Esophagus squamous epithelium (tissue), 5 donors: Measurements from ENCODE around the gene FIBP. TPM values are rescaled to one million over a fixed set of nuclear protein-coding genes. Genes with fewer than 3 reads are reported as not detected.

Experiments
- DNase-seq: peaks from one replicate; lab custom pipeline; 2025; lab: John Stamatoyannopoulos, UW
- H3K27ac ChIP-seq, 4 donors: fragments of 200-600 bp; sonication (generic); one replicate each; pipeline ENCODE4 v1.5.1; 2016 to 2019; ENCODE audit warnings: mild to moderate bottlenecking in 1 of 4
- H3K27me3 ChIP-seq, 4 donors: fragments of 200-600 bp; sonication (generic); 1 replicate in 3 of 4; 2 replicates in 1 of 4; pipeline versions ENCODE4 v1.5.1 to v1.6.0; 2017 to 2021; ENCODE audit warnings: antibody characterized with exemption in 1 of 4
- H3K36me3 ChIP-seq, 3 donors: fragments of 200-600 bp; sonication (generic); one replicate each; pipeline ENCODE4 v1.5.1; 2016 to 2019
- H3K4me1 ChIP-seq, 3 donors: fragments of 200-600 bp; sonication (generic); one replicate each; pipeline ENCODE4 v1.5.1; 2017 to 2019
- H3K4me3 ChIP-seq, 4 donors: fragments of 200-600 bp; sonication (generic); 1 replicate in 3 of 4; 2 replicates in 1 of 4; pipeline ENCODE4 v1.5.1; 2016 to 2019; ENCODE audit warnings: mild to moderate bottlenecking in 2 of 4, moderate library complexity in 1 of 4
- H3K9me3 ChIP-seq, 3 donors: fragments of 200-600 bp; sonication (generic); one replicate each; pipeline ENCODE4 v1.5.1; 2016 to 2019
- CTCF ChIP-seq, 6 experiments: fragments of 450-650 bp in 4 of 6; fragments of 200-600 bp in 2 of 6; sonication (generic) in 2 of 6; IDR thresholded peaks; one replicate each; pipeline ENCODE4 v1.5.1; 2016 to 2019; ENCODE audit warnings: antibody characterized with exemption in 6 of 6, mild to moderate bottlenecking in 4 of 6, moderate library complexity in 4 of 6
- POLR2A ChIP-seq, 4 donors: fragments of 450-650 bp; IDR thresholded peaks; one replicate each; pipeline ENCODE4 v1.6.1; 2017; ENCODE audit warnings: antibody characterized with exemption in 4 of 4, mild to moderate bottlenecking in 4 of 4, moderate library complexity in 3 of 4
- WGBS, 2 donors: methylation state at CpG; one replicate each; pipeline ENCODE4 v1.1.5; 2018; 5-methylcytosine and 5-hydroxymethylcytosine counted together
- intact Hi-C: fragments of 100-400 bp; cut with DNase I; formaldehyde crosslinking; loops from one replicate; pipeline ENCODE4 v1.15.0; 2022
- total RNA-seq, 4 donors: library from RNA; depleted of rRNA; stranded (reverse); fragments of >200 nt; gene quantifications; one replicate each; pipeline ENCODE4 v1.1.0, GENCODE V29; 2016
- donor health status: DM: yes; HTN: yes; CAD: no.

The FIBP gene
- total RNA-seq, 4 donors from 2014 or later = 35.7 to 60.1 (median 38.4) TPM

- Histone ChIP-seq H3K9me3 (no peaks in the 10 kb centered on the region), H3K27me3 (no peaks in the 10 kb centered on the region), H3K4me1 (peaks cover 26 to 71% (median 27%) of the 10 kb centered on the region in 3 donors), H3K36me3 (peaks cover 31 to 50% (median 42%) of the 10 kb centered on the region in 3 donors), H3K4me3 (peak overlapping the region; percentile 83 to 94 (median 86)), H3K27ac (peak overlapping the region; percentile 96 to 98 (median 97))
- WGBS, 2 donors = 4 to 5% methylated on average over 8 to 18 of the region's 57 CpGs
- peak in 1 of 6 experiments; percentile 2 for TF ChIP-seq CTCF (IDR thresholded peaks at IDR 0.05)
- TF ChIP-seq POLR2A (IDR thresholded peaks at IDR 0.05) = peak in 2 of 4 donors; percentile 39 to 76
- DNase-seq = peak; percentile 46
- intact Hi-C loops = no loop called here
Measured at GRCh38 chr11:65856689-65857499, 31.4 kb downstream of the FIBP start.

GRCh38 chr11:65855927-65856363, 32.3 kb downstream of the FIBP start:
- TF ChIP-seq POLR2A (IDR thresholded peaks at IDR 0.05) = no peak
- 79 to 87% methylated on average over 15 of the region's 15 CpGs for WGBS, 2 donors
- Histone ChIP-seq H3K27me3 (no peaks in the 10 kb centered on the region), H3K4me3 (peak overlapping the region in 3 of 4 donors; percentile 83 to 94 (median 84)), H3K27ac (peak overlapping the region in 2 of 4 donors; percentile 96 to 97), H3K4me1 (peaks cover 16 to 62% (median 18%) of the 10 kb centered on the region in 3 donors), H3K36me3 (peaks cover 37 to 55% (median 40%) of the 10 kb centered on the region in 3 donors), H3K9me3 (no peaks in the 10 kb centered on the region)
- intact Hi-C loops = no loop called here
- DNase-seq = no peak

GRCh38 chr11:65854852-65855837, 33.1 kb downstream of the FIBP start:
- intact Hi-C loops = no loop called here
- H3K36me3 ChIP-seq = peaks cover 37 to 61% (median 40%) of the 10 kb centered on the region in 3 donors
- H3K9me3 ChIP-seq = no peaks in the 10 kb centered on the region
- H3K27me3 ChIP-seq = no peaks in the 10 kb centered on the region
- no peak for DNase-seq
- peaks cover 16 to 59% (median 18%) of the 10 kb centered on the region in 3 donors for H3K4me1 ChIP-seq
- H3K4me3 ChIP-seq = no peak overlapping the region
- TF ChIP-seq POLR2A (IDR thresholded peaks at IDR 0.05) = no peak
- TF ChIP-seq CTCF (IDR thresholded peaks at IDR 0.05) = no peak
- H3K27ac ChIP-seq = no peak overlapping the region
- WGBS, 2 donors = 74 to 83% methylated on average over 9 to 11 of the region's 15 CpGs

- Histone ChIP-seq H3K36me3 (peaks cover 37 to 61% (median 40%) of the 10 kb centered on the region in 3 donors), H3K4me3 (no peak overlapping the region), H3K27me3 (no peaks in the 10 kb centered on the region), H3K27ac (no peak overlapping the region), H3K4me1 (peaks cover 10 to 49% (median 18%) of the 10 kb centered on the region in 3 donors), H3K9me3 (no peaks in the 10 kb centered on the region)
- no peak for TF ChIP-seq POLR2A (IDR thresholded peaks at IDR 0.05)
- TF ChIP-seq CTCF (IDR thresholded peaks at IDR 0.05) = no peak
- intact Hi-C loops = no loop called here
- WGBS, 2 donors = 86 to 100% methylated on average over 1 to 3 of the region's 4 CpGs
- DNase-seq = no peak
Measured at GRCh38 chr11:65854161-65854592, 34.1 kb downstream of the FIBP start.

- H3K4me3 ChIP-seq = no peak overlapping the region
- H3K9me3 ChIP-seq = no peaks in the 10 kb centered on the region
- WGBS, 2 donors = 78 to 93% methylated on average over 3 to 6 of the region's 6 CpGs
- TF ChIP-seq POLR2A (IDR thresholded peaks at IDR 0.05) = no peak
- TF ChIP-seq CTCF (IDR thresholded peaks at IDR 0.05) = no peak
- peaks cover 37 to 61% (median 40%) of the 10 kb centered on the region in 3 donors for H3K36me3 ChIP-seq
- H3K27ac ChIP-seq = no peak overlapping the region
- no peak for DNase-seq
- no peaks in the 10 kb centered on the region for H3K27me3 ChIP-seq
- H3K4me1 ChIP-seq = peaks cover 7 to 41% (median 18%) of the 10 kb centered on the region in 3 donors
- intact Hi-C loops = no loop called here
Measured at GRCh38 chr11:65853246-65853979, 34.9 kb downstream of the FIBP start.
